ELR (cell line): ENCODE measurements around the gene SCN8A.

Experiments
- DNase-seq: peaks from one replicate; pipeline ENCODE4 v3.0.0-alpha.2; 2015; ENCODE audit warnings: low read depth

Gene SCN8A

DNA sequence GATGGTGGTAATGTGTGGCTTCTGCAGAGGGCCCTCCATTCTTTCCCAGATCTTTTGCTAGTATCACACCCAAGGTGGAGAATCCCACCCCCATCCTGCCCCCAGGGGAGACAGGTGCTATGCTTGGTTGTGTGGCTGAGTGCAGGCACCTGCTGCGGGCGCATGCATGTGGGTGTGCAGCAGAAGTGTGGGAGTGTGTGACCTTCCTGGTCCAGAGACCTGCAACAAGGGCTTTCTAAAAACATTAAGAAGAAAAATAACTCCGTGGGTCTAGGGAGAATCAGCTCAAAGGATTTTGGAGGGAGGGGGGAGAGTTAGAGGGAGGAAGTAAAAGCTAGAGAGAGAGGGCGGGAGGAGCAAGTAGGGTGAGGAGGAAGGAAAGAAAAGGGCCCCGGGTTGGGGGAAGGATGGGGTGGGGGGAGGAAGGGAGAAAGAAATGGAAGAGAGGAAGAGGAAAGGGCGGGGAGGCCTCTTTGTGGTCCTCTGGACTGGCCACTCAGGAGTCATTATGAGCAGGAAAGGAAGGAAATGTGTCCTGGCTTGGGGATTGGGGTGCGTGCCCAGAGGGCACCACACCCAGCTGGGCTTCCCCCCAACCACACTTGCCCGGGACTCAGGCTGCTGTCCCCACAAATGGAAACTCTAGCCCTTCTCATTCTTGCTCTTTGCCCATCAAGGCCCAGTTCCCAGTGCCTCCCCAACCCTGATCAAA is 260.5 kb downstream of the SCN8A start:
- no peak for DNase-seq

DNA sequence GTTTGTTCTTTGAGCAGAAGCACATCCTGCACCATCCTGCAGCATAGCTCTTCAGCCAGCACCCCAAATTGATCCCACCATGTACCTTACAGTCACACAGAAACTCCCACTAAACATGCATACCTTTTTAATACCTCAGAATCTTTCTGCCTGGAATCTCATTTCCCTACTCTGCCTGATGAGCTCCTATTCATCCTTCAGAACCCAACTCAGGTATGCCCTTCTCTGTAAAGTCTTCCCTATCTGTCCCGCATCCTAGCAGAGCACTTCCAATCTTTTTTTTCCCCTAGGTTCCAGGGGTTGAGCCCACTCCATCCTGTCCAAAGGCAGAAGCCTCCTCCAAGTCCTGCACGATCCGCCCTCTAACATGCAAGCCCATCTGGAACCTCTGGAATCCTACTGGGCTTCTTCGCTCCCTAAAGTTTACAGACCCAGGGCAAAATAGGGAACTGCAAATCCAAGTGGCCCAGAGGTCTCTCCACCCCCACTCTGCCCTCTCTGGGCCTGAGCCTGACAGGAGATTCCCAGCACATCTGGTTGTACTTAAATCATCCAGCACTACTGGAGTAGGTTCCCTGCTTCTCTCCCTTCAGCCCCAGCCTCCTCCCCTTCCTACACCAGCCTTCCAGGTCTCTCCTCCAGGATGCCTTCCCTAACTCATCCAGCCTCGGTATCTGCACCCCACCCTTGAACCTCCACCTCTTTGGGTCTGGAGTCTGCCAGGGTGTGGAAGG is 261.5 kb downstream of the SCN8A start:
- DNase-seq: no peak

DNA sequence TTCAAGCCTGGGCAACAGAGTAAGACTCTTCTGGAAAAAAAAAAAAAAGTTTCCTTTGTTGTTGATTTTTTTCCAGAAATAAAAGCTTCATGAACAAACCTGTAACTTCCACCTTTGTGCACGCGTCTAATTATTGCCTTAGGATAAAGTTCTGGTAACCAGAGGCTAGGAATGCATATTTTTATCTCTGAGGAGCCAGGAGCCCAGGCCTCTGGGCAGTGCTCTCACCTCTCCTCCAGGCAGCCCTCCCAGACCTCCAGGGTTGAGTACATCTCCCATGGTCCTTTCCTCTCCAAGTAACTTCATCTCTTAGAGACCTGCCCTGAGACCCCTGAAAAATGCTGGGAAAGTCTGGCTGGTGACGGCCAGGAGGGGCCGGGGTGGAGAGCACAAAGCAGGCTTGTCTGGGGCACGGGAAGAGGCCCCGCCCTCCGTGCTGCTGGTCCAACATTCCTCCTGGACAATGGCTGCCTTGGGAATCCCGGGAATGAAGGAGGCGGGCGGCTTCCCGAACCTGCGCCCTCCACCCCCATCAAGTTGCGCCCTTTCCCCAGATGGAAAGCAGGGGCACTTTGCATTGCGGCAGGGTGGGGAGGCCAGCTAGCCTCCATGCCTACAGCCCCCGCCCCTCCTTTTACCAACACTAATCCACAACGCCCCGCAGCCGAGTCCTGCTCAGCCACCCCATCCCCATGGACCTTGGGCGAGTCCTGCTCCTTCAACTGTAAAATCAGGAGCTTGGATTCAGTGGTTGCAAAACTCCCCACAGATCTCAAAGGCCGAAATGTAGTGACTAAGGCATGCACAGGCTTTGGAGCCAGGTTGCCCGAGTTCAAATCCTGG is 264.8 kb downstream of the SCN8A start:
- peak; percentile 29 for DNase-seq

DNA sequence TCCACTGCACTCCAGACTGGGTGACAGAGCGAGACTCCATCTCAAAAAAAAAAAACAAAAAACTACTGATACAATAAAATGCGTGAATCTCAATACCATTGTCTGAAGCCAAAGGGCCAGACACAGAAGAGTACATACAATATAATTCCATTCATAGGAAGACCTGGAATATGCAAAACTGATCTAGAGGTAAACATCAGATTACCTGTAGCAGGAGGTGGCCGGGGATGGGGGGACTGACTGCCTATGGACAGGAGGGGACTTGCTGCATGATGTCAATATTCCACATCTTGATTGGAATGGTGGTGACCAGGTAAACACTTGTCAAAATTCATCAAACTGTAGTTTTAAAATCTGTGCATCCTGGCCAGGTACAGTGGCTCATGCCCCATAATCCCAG is 270.0 kb downstream of the SCN8A start:
- DNase-seq: no peak
